GM21723 (cell line): Measurements from ENCODE around the gene FAM131C.

Source experiments
- ATAC-seq: cut with Tn5 transposase; IDR thresholded peaks from one replicate; pipeline ENCODE4 v1.9.1; 2021; ENCODE audit warnings: mild to moderate bottlenecking, moderate library complexity; ENCODE audit not compliant: unreplicated experiment

The FAM131C gene, protein sequence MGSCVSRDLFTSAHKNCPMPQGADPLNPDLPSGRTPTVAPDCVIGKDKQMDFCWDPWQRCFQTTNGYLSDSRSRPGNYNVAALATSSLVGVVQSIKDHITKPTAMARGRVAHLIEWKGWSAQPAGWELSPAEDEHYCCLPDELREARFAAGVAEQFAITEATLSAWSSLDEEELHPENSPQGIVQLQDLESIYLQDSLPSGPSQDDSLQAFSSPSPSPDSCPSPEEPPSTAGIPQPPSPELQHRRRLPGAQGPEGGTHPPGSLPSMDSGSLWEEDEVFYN

DNA sequence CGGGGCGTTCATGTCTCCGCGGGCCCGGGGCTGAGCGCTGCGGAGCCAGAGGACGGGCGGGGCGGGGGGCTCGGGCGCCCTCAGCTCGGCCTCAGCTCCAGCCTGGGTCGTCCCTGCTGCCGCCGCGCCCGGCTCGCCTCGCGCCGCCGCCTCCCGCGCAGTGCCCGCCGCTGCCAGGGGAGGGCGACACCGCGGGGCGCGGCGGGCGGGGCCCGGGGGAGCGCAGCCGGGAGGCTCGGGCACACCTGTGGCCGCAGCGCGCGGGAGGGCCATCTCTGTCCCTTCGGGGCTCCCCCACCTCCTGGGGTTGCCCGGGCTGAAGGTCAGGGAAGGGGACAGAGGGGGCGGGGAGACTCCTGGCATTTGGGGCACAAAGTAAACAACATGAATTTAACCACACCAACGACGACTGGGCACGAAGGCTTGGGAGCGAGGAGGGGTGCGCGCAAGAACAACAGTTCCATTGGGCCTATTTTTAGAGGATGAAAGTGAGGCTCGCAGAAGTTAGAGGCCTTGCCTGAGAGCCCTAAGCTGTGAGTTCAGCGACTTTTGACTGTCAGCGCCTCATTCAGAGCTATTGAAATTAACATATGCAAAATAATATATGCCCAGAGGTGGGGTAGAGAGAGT, at the start of gene FAM131C:
Gene FAM131C, minus strand, starts transcription at position 162 of the 630 bp plus-strand sequence. CDS start 209 bp downstream, outside the sequence.
- ATAC-seq: no peak

GRCh38 chr1:16122916-16123315, 49.5 kb upstream of the FAM131C start:
- no peak for ATAC-seq

GRCh38 chr1:16122350-16122881, 49.0 kb upstream of the FAM131C start:
- ATAC-seq: no peak

GRCh38 chr1:16120940-16121410, 47.5 kb upstream of the FAM131C start:
- no peak for ATAC-seq

GRCh38 chr1:16120407-16120806, 47.0 kb upstream of the FAM131C start:
- ATAC-seq: no peak

- no peak for ATAC-seq
Measured at GRCh38 chr1:16119926-16120325, 46.5 kb upstream of the FAM131C start.

- ATAC-seq: no peak
Measured at GRCh38 chr1:16119504-16119903, 46.1 kb upstream of the FAM131C start.

DNA sequence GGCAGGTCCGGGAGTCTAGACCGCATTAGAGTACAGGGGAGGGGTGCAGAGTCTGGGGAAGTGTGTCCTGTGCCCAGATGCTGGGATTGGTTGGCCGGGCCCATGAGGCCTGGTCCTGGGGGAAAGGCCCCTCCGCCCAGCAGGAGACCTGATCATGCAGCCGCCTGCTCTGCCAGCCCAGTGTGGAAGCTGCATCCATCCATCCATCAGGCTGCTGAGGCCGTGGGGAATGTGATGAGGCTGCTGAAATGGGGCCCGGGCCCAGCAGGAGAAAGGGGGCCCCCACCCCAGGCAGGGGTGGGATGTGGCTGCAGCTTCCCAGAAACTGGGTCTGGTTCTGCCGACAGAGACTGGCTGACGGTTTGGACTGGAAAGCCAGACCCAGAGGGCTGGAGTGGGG, 45.3 kb upstream of the FAM131C start:
- no peak for ATAC-seq

GRCh38 chr1:16117936-16118335, 44.5 kb upstream of the FAM131C start:
- no peak for ATAC-seq

GRCh38 chr1:16117369-16117768, 43.9 kb upstream of the FAM131C start:
- no peak for ATAC-seq

- ATAC-seq: no peak
Measured at GRCh38 chr1:16116625-16117024, 43.2 kb upstream of the FAM131C start.

- no peak for ATAC-seq
Measured at GRCh38 chr1:16116002-16116401, 42.6 kb upstream of the FAM131C start.

DNA sequence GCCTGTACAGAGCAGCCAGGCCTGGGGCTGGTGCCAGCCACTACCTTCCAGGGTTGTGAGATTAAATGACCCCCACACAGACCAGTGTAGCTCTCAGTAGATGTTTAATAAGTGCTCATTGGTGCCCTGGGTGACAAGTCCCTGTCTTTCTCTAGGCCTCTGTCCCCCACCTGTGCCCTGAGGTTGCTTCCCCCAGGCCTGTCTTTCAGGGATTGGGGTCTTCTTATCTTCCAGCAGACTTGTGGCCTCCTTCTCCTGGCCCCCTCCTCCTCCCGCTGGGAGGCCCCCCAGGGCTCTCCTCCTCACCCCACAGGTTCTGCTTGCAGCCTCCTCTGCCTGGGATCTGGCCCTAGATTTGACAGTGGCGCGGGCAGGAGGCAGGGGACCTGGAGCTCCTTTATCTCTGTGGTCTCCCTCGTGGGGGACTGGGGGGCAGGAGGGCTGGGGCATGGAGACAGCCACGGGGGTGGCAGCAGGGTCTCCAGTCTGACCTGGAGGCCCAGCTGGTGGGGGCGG, 42.1 kb upstream of the FAM131C start:
- no peak for ATAC-seq

DNA sequence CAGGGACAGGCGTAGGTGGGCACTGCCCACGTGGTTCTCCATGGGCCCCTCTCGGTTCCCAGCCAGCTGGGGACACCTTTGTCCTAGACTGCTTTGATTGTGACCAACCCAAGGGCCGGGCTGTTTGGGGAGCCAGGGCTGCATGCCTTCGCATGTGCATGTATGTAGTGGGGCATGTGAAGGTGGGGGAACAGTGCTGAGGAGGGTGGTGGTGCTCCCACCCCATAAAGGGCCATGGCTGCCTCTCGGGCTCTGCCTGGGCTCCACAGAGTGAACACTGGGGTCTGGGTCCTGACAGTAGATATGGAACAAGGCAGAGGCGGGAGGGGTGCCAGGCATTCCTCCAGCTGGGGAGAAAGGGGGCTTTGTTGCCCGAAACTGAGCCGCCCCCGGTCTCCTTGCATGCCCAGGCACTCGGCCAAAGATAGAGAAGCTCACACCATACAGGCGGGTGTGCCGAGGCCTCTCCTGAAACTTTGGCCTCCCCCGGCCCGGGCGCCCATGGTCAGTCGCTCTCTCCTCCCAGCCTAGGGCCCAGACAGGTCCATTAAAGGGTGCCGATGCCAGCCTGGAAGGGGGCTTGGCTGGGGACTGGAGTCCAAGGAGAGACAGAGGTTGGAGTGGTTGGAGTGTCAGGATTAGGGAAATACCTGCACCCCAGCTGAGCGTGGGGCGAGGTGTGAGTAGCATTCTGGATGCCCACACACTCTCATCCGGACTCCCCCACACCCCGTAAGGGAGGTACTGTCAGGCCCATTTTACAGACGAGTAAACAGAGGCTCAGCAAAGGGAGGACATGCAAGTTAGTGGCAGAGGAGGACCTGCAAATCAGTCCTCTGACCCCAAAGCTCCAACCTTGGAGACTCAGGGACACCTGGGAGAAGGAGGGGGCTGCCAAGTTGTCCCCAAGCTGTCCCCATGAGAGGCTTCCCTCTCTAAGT, 41.3 kb upstream of the FAM131C start:
- ATAC-seq: no peak

DNA sequence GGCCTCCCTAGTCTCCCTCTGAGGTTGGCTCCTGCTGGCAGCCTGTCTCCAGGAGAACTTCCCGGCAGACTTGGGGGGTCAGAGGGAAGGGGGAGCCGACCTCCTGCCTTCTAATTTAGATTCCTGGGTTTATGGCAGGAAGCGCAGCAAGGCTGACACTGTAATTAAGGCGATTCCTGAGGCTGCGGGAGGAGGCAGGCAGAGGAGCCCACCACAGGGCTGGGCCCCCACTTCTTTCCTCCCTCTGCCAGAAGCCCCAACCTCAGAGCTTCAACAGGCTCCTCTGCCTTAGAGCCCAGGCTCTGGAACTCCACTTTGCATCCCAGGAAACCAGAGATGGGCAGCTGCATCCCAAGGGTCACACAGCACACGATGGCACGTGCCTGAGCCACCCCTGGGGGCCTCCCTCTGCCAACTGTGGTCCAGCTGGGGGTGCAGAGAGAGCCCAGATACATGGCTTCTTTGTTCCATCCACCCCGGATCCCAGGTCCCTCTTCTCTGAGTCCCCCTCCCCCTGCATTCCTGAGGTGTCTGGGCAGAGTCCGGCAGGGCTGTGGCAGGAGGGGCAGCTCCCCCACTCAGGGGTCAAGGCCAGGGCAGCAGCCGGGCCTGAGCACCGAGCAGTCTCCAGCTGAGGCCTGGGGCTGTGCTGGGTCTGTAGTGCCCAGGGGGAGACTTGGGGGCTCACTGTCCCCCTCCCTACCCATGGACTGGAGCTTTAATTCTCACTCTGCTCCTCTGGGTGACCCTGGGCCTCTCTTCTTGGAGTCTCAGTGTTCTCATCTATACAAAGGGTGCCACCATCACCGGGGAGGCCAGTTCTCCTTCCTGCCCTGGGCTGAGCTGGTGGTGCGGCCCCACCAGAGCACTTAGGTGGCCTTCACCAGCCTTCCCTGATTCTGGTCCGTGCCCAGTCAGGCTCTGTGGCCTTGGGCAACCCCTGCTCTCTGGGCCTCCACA, 39.4 kb upstream of the FAM131C start:
- no peak for ATAC-seq

GRCh38 chr1:16111771-16112595, 38.5 kb upstream of the FAM131C start:
- no peak for ATAC-seq

DNA sequence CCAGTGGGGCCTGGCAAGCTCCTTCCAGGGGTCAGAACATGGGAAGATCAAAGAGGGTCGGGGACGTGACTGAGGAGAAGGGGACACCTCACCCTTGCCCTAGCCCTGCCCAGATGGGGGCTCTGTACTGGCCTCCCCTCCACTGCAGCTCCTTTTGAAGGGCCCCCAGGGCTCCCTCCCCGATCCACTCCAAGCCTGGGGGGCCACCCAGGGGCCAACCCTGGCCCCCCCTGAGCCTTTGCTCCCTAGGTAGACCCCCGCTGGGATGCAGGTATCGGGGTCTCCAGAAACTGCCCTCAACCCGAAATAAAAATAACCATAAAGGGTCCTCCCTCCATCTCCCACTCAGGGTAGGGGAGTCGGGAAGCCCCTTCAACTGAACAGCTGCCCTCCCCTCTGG, 37.4 kb upstream of the FAM131C start:
- no peak for ATAC-seq

- ATAC-seq: no peak
Measured at GRCh38 chr1:16110456-16110855, 37.0 kb upstream of the FAM131C start.

- no peak for ATAC-seq
Measured at GRCh38 chr1:16109571-16109970, 36.1 kb upstream of the FAM131C start.
